Stimulated activated CD8-positive, alpha-beta memory T cell treated with anti-CD3 and anti-CD28 coated beads, Interleukin-4, amount 100 ng/mL, for 24 hours (primary cell): ENCODE measurements around the gene BCAR1.
"Not testable (repeated sequence)": the region's sequence is repeated elsewhere in the genome, so short reads cannot be mapped to it uniquely, and the experiment has no call there.

Experiments
- DNase-seq: peaks from one replicate; pipeline ENCODE4 v3.0.0-alpha.2; 2020; ENCODE audit warnings: low read depth

Gene BCAR1

GRCh38 chr16:75251280-75252048, at the start of gene BCAR1:
BCAR1 (minus strand) TSS chr16:75251624; CDS start chr16:75251482, 142 bp downstream.
- no peak for DNase-seq

GRCh38 chr16:75298267-75298666, 46.8 kb upstream of the BCAR1 start:
- no peak for DNase-seq

- no peak for DNase-seq
Measured at GRCh38 chr16:75296606-75297005, 45.2 kb upstream of the BCAR1 start.

GRCh38 chr16:75294773-75295459, 43.5 kb upstream of the BCAR1 start:
- no peak for DNase-seq

GRCh38 chr16:75293772-75294171, 42.3 kb upstream of the BCAR1 start:
- DNase-seq, result no peak

- no peak for DNase-seq
Measured at GRCh38 chr16:75293173-75293572, 41.7 kb upstream of the BCAR1 start.

GRCh38 chr16:75292691-75293090, 41.3 kb upstream of the BCAR1 start:
- no peak for DNase-seq

GRCh38 chr16:75289189-75289588, 37.8 kb upstream of the BCAR1 start:
- no peak for DNase-seq

- DNase-seq, result peak; percentile 25
Measured at GRCh38 chr16:75288596-75289120, 37.2 kb upstream of the BCAR1 start.

GRCh38 chr16:75288181-75288580, 36.8 kb upstream of the BCAR1 start:
- no peak for DNase-seq

GRCh38 chr16:75287708-75288107, 36.3 kb upstream of the BCAR1 start:
- DNase-seq, result no peak

- DNase-seq, result no peak
Measured at GRCh38 chr16:75286389-75286788, 35.0 kb upstream of the BCAR1 start.

- no peak for DNase-seq
Measured at GRCh38 chr16:75282466-75283281, 31.2 kb upstream of the BCAR1 start.

- DNase-seq, result no peak
Measured at GRCh38 chr16:75281826-75282225, 30.4 kb upstream of the BCAR1 start.

- not testable (repeated sequence) for DNase-seq
Measured at GRCh38 chr16:75281009-75281408, 29.6 kb upstream of the BCAR1 start.

GRCh38 chr16:75280331-75280804, 28.9 kb upstream of the BCAR1 start:
- DNase-seq, result no peak

GRCh38 chr16:75279305-75279704, 27.9 kb upstream of the BCAR1 start:
- no peak for DNase-seq

GRCh38 chr16:75273054-75273925, 21.9 kb upstream of the BCAR1 start:
- no peak for DNase-seq

GRCh38 chr16:75272629-75273028, 21.2 kb upstream of the BCAR1 start:
- not testable (repeated sequence) for DNase-seq

- no peak for DNase-seq
Measured at GRCh38 chr16:75272097-75272551, 20.7 kb upstream of the BCAR1 start.

- no peak for DNase-seq
Measured at GRCh38 chr16:75271441-75272096, 20.1 kb upstream of the BCAR1 start.
